Astrocyte of the cerebellum (primary cell): ENCODE data around the gene CRISPLD2.

Experiments used
- DNase-seq: peaks from one replicate; pipeline ENCODE4 v3.0.0-alpha.2; 2011; ENCODE audit warnings: low read depth
- H3K4me3 ChIP-seq: 2 replicates; pipeline ENCODE4 v1.5.1; 2011; ENCODE audit warnings: mild to moderate bottlenecking, low read depth, low read length, moderate library complexity
- in situ Hi-C: cut with HindIII; loops from 2 replicates; pipeline ENCODE4 v1.10.0; 2017; ENCODE audit warnings: low sequenced_read_pairs
- TF ChIP-seq, protein P1 (sequence below): IDR thresholded peaks from 2 replicates; pipeline ENCODE4 v1.5.1; 2012; ENCODE audit warnings: low read length, low read depth, moderate library complexity, mild to moderate bottlenecking; ENCODE audit errors: missing control alignments

The CRISPLD2 gene

DNA sequence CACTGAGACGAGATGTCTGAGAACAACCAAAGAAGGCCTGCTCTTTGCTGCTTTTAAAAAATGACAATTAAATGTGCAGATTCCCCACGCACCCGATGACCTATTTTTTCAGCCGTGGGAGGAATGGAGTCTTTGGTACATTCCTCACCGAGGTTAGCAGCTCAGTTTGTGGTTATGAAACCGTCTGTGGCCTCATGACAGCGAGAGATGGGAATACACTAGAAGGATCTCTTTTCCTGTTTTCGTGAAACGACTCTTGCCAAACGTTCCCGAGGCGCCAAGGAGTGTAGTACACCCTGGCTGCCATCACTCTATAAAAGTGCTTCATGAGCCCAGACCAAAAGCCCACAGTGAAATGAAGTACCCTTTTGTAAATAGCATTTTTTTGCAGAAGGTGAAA is 87.8 kb downstream of the CRISPLD2 start:
- DNase-seq, result peak; percentile 49
- TF ChIP-seq, protein P1, sequence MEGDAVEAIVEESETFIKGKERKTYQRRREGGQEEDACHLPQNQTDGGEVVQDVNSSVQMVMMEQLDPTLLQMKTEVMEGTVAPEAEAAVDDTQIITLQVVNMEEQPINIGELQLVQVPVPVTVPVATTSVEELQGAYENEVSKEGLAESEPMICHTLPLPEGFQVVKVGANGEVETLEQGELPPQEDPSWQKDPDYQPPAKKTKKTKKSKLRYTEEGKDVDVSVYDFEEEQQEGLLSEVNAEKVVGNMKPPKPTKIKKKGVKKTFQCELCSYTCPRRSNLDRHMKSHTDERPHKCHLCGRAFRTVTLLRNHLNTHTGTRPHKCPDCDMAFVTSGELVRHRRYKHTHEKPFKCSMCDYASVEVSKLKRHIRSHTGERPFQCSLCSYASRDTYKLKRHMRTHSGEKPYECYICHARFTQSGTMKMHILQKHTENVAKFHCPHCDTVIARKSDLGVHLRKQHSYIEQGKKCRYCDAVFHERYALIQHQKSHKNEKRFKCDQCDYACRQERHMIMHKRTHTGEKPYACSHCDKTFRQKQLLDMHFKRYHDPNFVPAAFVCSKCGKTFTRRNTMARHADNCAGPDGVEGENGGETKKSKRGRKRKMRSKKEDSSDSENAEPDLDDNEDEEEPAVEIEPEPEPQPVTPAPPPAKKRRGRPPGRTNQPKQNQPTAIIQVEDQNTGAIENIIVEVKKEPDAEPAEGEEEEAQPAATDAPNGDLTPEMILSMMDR, result no peak
- in situ Hi-C loops, result no loop called here

DNA sequence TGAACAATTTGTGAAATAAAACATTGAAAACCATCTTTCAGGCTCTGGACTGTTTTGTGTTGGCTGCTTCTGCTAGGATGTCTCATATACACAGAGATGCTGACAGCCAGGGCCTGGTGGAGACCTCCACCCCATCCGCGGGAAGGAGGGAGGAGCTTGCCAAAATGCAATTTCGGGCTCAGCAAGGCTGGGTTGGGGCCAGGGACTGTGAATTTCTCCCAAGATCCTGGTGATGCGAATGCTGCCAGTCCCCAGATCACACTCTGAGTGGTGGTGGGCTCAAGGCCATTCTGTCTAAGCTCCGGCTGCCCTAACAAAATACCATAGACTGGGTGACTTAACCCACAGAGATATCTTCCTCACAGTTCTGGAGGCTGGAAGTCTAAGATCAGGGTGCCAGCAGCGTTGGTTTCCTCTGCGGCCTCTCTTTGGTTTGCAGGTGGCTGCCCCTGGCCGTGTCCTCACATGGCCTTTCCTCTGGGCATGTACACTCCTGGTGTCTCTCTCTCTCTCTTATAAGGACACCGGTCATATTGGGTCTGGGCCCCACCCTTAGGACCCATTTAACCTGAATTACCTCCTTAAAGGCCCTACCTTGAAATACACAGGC is 89.8 kb downstream of the CRISPLD2 start:
- no peak overlapping the region for H3K4me3 ChIP-seq
- in situ Hi-C loops, result no loop called here
- TF ChIP-seq, protein P1, result no peak
- DNase-seq, result no peak

More for the DNA sequence above, 87.8 kb downstream of the CRISPLD2 start:
- H3K4me3 ChIP-seq, result no peak overlapping the region

DNA sequence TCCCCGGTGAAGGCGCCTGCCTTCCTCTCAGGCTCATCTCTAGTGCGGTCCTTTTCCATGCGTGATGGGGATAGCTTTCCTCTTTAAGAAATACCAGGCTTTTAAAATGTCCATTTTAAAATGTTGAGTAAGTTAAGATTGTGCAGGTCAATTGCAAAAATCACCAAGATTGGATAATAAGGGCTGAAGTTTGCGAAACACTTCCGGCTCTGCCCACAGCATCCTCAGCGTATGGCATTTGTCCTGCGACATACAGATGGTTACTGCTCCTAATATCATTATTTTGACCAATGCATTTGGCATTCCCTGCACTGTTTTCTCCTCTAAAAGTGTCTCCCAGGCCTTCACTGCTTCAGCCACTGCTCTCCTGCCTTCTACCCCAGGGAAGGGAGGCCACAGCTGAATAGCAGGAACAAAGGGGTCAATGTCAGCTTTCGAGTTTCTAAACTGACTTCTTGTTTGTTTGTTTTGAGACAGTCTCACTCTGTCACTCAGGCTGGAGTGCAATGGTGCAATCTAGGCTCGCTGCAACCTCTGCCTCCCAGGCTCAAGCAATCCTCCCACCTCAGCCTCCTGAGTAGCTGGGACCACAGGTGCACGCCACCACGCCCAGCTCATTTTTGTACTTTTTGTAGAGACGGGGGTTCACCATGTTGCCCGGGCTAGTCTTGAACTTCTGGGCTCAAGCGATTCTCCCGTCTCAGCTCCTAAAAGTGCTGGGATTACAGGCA is 91.9 kb downstream of the CRISPLD2 start:
- H3K4me3 ChIP-seq, result no peak overlapping the region
- in situ Hi-C loops, result no loop called here
- DNase-seq, result no peak
- TF ChIP-seq, protein P1, result no peak

DNA sequence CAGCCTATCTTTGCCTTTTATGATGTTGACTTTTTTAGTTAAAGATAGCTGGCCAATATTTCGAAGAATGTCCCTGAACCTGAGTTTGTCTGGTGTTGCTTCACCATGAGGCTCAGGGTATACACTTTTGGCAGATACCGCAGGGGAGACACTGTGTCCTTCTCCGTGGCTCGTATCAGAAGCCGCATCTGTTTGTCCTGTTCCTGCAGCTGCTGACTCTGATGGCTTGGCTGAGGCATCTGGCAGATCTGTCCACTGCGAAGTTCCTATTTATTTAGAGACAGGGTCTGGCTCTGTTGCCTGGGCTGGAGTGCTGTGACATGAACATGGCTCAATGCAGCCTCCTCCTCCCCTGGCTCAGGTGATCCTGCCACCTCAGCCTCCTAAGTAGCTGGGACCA is 93.5 kb downstream of the CRISPLD2 start:
- TF ChIP-seq, protein P1, result no peak
- no peak overlapping the region for H3K4me3 ChIP-seq
- in situ Hi-C loops, result no loop called here
- DNase-seq, result no peak

DNA sequence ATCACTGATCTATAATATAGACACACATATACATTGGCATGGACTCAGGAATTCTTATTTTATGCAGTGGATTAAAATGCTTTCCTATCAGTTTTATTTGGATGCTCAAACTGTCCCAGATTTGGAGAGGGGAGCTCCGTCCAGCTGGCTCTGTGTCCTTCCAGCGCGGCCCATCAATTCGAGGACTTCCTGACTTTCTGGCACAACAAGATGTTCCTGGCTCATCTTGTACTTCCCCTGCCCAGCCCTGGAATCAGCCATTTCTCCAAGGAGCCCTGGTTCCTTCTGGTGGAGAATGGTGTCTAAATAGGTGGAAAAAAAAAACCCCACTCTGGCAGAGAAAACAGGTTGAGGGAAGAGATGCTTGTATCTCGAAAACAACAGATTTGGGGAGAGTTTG is 94.5 kb downstream of the CRISPLD2 start:
- no peak overlapping the region for H3K4me3 ChIP-seq
- in situ Hi-C loops, result no loop called here
- TF ChIP-seq, protein P1, result no peak
- DNase-seq, result no peak

DNA sequence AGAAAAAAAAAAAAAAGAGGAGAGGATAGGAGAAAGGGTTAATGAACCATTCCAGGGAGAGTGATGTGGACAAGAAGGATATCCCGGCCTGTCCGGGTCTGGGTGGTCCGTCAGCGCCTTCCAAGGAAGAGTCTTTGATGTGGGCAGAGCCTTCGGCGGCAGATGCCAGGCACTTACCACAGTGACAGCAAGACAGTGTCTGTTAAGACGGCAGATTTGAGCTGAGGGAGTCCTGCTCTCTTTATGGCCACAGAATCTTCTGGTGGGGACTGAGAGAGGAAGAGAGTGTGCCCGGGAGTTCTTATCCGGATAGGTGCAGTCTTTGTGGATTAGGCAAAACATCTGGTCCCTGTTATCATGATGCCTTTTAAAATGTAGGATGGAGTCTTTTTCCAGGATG is 96.4 kb downstream of the CRISPLD2 start:
- DNase-seq, result no peak
- in situ Hi-C loops, result no loop called here
- no peak overlapping the region for H3K4me3 ChIP-seq
- TF ChIP-seq, protein P1, result no peak
